Activated CD8-positive, alpha-beta T cell treated with anti-CD3 and anti-CD28 coated beads, Interleukin-2, amount 10 ng/mL, durations not matched to agents 7 days and 5 days (primary cell): Measurements from ENCODE around the gene PRDM2. TPM values are rescaled to one million over a fixed set of nuclear protein-coding genes. Genes with fewer than 3 reads are reported as not detected.

Source experiments
- ATAC-seq: fragments of 150-1000 bp; cut with Tn5 transposase; one replicate; pipeline ENCODE4 v1.10.0; 2021; ENCODE audit warnings: moderate library complexity
- CTCF ChIA-PET: fragments of 350-600 bp; sonication (Branson Sonifier 250); formaldehyde crosslinking; loops from one replicate; lab custom pipeline; 2021; ENCODE audit warnings: antibody characterized with exemption; lab: Charles Lee
- POLR2A ChIA-PET: fragments of 350-600 bp; sonication (Branson Sonifier 250); formaldehyde crosslinking; loops from one replicate; lab custom pipeline; 2021; ENCODE audit warnings: antibody characterized with exemption; lab: Charles Lee
- DNase-seq: peaks from one replicate; pipeline ENCODE4 v3.0.0-alpha.2; 2020
- H3K27ac Mint-ChIP-seq: one replicate; pipeline ENCODE4 v1.8.0; 2021; ENCODE audit warnings: mild to moderate bottlenecking, mixed read lengths
- H3K27me3 Mint-ChIP-seq: one replicate; pipeline ENCODE4 v1.8.0; 2021; ENCODE audit warnings: low read depth, mixed read lengths
- H3K36me3 Mint-ChIP-seq: one replicate; pipeline ENCODE4 v1.8.0; 2021; ENCODE audit warnings: low read depth, mixed read lengths
- H3K4me1 Mint-ChIP-seq: one replicate; pipeline ENCODE4 v1.8.0; 2021; ENCODE audit warnings: low read depth, mixed read lengths
- H3K4me3 Mint-ChIP-seq: one replicate; pipeline ENCODE4 v1.8.0; 2021; ENCODE audit warnings: mild to moderate bottlenecking, mixed read lengths
- H3K9me3 Mint-ChIP-seq: one replicate; pipeline ENCODE4 v1.8.0; 2022; ENCODE audit warnings: mixed read lengths; ENCODE audit not compliant: insufficient read depth
- total RNA-seq, 2 experiments: library from RNA; stranded (reverse); gene quantifications; one replicate each; pipeline ENCODE4 v1.2.3, GENCODE V29; 2021

Gene PRDM2
- total RNA-seq, 2 experiments from 2014 or later = 49.3 to 50.4 TPM

DNA sequence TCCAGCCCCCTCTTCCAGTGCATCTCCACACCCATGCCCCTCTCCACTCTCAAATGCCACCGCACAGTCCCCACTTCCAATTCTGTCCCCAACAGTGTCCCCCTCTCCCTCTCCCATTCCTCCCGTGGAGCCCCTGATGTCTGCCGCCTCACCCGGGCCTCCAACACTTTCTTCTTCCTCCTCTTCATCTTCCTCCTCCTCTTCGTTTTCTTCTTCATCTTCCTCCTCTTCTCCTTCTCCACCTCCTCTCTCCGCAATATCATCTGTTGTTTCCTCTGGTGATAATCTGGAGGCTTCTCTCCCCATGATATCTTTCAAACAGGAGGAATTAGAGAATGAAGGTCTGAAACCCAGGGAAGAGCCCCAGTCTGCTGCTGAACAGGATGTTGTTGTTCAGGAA is 80.8 kb downstream of the PRDM2 start:
- Mint-ChIP-seq H3K4me3 (no peak overlapping the region), H3K27me3 (no peaks in the 10 kb centered on the region), H3K9me3 (no peaks in the 10 kb centered on the region), H3K4me1 (peaks cover 3% of the 10 kb centered on the region), H3K27ac (peak overlapping the region; percentile 7), H3K36me3 (peaks cover 68% of the 10 kb centered on the region)
- CTCF ChIA-PET = no interaction called here
- ATAC-seq (no peak), DNase-seq (no peak)
- POLR2A ChIA-PET = no interaction called here

DNA sequence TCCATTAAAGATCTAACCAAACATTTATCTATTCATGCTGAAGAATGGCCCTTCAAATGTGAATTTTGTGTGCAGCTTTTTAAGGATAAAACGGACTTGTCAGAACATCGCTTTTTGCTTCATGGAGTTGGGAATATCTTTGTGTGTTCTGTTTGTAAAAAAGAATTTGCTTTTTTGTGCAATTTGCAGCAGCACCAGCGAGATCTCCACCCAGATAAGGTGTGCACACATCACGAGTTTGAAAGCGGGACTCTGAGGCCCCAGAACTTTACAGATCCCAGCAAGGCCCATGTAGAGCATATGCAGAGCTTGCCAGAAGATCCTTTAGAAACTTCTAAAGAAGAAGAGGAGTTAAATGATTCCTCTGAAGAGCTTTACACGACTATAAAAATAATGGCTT is 81.2 kb downstream of the PRDM2 start:
- Mint-ChIP-seq H3K9me3 (no peaks in the 10 kb centered on the region), H3K27me3 (no peaks in the 10 kb centered on the region), H3K4me3 (no peak overlapping the region), H3K27ac (peak overlapping the region; percentile 7), H3K36me3 (peaks cover 70% of the 10 kb centered on the region), H3K4me1 (peaks cover 3% of the 10 kb centered on the region)
- ATAC-seq (no peak), DNase-seq (no peak)
- ChIA-PET POLR2A (no interaction called here), CTCF (interaction anchor here (1.0 kb wide), 1 partner anchor 21 kb away, joined by 3 read pairs; no protein-coding TSS in a partner anchor)

DNA sequence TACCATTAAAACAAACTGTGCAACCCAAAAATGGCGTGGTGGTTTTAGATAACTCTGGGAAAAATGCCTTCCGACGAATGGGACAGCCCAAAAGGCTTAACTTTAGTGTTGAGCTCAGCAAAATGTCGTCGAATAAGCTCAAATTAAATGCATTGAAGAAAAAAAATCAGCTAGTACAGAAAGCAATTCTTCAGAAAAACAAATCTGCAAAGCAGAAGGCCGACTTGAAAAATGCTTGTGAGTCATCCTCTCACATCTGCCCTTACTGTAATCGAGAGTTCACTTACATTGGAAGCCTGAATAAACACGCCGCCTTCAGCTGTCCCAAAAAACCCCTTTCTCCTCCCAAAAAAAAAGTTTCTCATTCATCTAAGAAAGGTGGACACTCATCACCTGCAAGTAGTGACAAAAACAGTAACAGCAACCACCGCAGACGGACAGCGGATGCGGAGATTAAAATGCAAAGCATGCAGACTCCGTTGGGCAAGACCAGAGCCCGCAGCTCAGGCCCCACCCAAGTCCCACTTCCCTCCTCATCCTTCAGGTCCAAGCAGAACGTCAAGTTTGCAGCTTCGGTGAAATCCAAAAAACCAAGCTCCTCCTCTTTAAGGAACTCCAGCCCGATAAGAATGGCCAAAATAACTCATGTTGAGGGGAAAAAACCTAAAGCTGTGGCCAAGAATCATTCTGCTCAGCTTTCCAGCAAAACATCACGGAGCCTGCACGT is 82.1 kb downstream of the PRDM2 start:
- Mint-ChIP-seq H3K27me3 (no peaks in the 10 kb centered on the region), H3K4me3 (no peak overlapping the region), H3K36me3 (peaks cover 75% of the 10 kb centered on the region), H3K4me1 (peaks cover 4% of the 10 kb centered on the region), H3K27ac (no peak overlapping the region), H3K9me3 (no peaks in the 10 kb centered on the region)
- ChIA-PET CTCF (interaction anchor here (1.0 to 1.4 kb wide), 3 partner anchors 21 to 56 kb away, joined by 3 read pairs; no protein-coding TSS in a partner anchor), POLR2A (interaction anchor here (0.7 kb wide), 1 partner anchor 49 kb away, joined by 3 read pairs; no protein-coding TSS in a partner anchor)
- DNase-seq (no peak), ATAC-seq (no peak)

DNA sequence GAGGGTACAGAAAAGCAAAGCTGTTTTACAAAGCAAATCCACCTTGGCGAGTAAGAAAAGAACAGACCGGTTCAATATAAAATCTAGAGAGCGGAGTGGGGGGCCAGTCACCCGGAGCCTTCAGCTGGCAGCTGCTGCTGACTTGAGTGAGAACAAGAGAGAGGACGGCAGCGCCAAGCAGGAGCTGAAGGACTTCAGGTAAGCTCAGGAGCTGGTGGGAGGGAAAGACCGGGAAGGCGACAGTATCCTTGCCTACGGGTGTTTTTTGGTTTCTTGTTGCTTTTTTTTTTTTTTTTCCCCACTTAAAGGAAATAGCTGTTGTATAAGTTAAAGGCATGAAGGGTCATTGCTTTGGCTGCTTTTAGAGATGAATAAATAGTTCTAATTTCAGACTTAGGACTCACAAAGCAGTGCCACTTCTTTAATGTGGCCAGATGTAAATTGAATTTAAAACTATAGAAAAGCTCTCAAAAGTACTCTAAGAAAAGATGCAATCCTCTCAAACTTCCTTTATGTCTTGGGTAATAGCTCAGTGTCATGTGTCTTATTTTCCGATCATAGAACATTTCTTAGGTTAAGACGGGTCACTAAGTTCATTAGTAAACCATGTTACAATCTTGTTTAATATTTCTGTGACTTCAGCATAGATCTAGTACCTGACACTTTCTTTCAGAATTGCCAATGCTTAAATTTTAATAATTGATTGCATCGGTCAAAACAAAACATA is 82.8 kb downstream of the PRDM2 start:
- ATAC-seq (no peak), DNase-seq (no peak)
- Mint-ChIP-seq H3K4me3 (no peak overlapping the region), H3K27ac (no peak overlapping the region), H3K27me3 (no peaks in the 10 kb centered on the region), H3K9me3 (no peaks in the 10 kb centered on the region), H3K4me1 (peaks cover 4% of the 10 kb centered on the region), H3K36me3 (peaks cover 77% of the 10 kb centered on the region)
- ChIA-PET POLR2A (interaction anchor here (0.7 to 1.1 kb wide), 2 partner anchors 10 to 49 kb away, joined by 3 read pairs; no protein-coding TSS in a partner anchor), CTCF (interaction anchor here (1.1 to 1.4 kb wide), 2 partner anchors 27 to 57 kb away, joined by 3 read pairs; no protein-coding TSS in a partner anchor)

DNA sequence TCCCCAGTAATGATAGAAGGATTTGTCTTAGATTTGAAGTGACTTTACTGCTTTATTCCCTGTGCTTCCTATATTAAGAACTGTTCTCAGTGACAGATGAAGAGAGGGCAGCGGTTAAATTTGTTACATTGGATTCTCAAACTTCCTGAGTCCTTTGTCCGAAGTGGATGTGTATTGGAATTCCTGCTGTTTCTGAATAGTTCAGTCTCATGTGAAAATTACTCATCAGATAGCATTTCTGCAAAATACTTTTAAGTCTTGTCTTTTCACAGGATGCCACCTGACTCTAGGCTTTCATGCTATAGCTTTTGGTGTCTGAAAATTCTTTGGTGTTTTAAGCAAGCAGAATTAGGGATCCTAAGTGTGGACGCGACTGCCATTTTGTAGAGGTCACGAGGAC is 83.6 kb downstream of the PRDM2 start:
- ChIA-PET CTCF (interaction anchor here (1.1 to 1.4 kb wide), 2 partner anchors 27 to 57 kb away, joined by 3 read pairs; no protein-coding TSS in a partner anchor), POLR2A (interaction anchor here (1.1 kb wide), 1 partner anchor 9 kb away, joined by 3 read pairs; no protein-coding TSS in a partner anchor)
- Mint-ChIP-seq H3K4me3 (no peak overlapping the region), H3K27ac (no peak overlapping the region), H3K27me3 (no peaks in the 10 kb centered on the region), H3K4me1 (peaks cover 4% of the 10 kb centered on the region), H3K36me3 (peaks cover 76% of the 10 kb centered on the region), H3K9me3 (no peaks in the 10 kb centered on the region)
- no peak for DNase-seq
- no peak for ATAC-seq

DNA sequence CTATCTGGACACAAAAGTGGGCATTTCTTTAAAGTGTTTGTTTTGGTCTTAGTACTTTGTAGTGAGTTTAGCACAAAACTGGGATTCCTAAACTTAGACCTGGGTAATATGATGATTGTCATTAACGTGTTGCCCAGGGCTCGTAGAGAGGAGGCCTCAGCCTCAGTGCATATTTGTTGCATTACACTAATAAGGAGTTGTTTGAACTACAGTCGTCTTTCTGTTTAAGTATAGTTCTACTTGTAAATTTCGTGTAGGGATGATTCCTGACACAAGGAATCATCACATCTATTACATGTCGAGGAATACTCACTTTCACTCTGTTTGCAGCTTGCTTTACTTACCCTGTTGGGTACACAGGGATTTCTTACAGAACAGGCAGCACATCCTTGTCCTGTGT is 85.0 kb downstream of the PRDM2 start:
- POLR2A ChIA-PET = interaction anchor here (0.7 kb wide), 1 partner anchor 176 kb away, joined by 3 read pairs; no protein-coding TSS in a partner anchor
- CTCF ChIA-PET = interaction anchor here (1.0 kb wide), 1 partner anchor 119 kb away, joined by 3 read pairs; no protein-coding TSS in a partner anchor
- ATAC-seq (no peak), DNase-seq (no peak)
- Mint-ChIP-seq H3K9me3 (no peaks in the 10 kb centered on the region), H3K4me1 (peaks cover 11% of the 10 kb centered on the region), H3K36me3 (peaks cover 69% of the 10 kb centered on the region), H3K27me3 (no peaks in the 10 kb centered on the region), H3K4me3 (no peak overlapping the region), H3K27ac (no peak overlapping the region)

DNA sequence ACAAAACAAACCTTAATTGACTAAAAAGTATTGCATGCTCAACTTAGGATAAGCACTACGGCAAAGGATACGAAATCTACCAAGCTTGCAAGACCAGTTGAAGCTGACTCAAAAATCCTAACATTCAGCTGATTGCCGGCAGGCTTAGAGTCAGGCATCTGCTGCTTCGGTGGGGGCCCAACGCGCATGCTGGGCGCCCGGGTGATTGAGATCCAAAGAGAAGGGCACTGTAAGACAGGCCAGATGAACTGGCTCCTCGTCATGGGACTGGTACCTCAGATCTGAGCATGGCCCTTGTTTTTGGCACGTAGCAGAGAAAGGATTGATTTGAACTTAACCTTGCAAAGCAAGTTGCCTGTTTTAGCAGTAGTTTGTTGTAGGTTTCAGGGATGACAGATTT is 86.6 kb downstream of the PRDM2 start:
- Mint-ChIP-seq H3K9me3 (no peaks in the 10 kb centered on the region), H3K27ac (no peak overlapping the region), H3K27me3 (no peaks in the 10 kb centered on the region), H3K36me3 (peaks cover 59% of the 10 kb centered on the region), H3K4me3 (no peak overlapping the region), H3K4me1 (peaks cover 20% of the 10 kb centered on the region)
- DNase-seq (no peak), ATAC-seq (no peak)
- ChIA-PET POLR2A (no interaction called here), CTCF (interaction anchor here (0.6 kb wide), 1 partner anchor 46 kb away, joined by 3 read pairs; no protein-coding TSS in a partner anchor)

DNA sequence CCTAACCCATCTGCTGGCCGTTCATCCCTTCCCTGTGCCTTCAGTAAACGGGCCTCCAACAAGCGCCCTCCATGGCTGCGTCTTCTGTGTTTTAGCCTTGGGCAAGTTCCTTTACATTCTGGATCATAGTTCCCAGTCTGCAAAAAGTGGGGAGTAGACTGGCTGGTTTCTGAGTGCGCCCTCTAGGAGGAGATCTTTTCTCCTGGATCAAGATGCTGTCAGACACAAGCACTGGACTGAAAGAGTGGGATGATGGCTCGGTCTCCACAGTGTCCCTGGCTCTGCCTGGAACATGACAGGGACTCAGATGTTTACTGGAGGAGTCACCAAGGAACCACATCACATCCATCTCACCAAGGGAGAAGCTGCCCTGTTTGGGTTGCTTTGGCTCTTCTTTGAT is 88.8 kb downstream of the PRDM2 start:
- H3K4me1 Mint-ChIP-seq = peaks cover 20% of the 10 kb centered on the region
- peaks cover 47% of the 10 kb centered on the region for H3K36me3 Mint-ChIP-seq
- H3K27ac Mint-ChIP-seq = no peak overlapping the region
- DNase-seq (no peak), ATAC-seq (no peak)
- H3K4me3 Mint-ChIP-seq = no peak overlapping the region
- no peaks in the 10 kb centered on the region for H3K9me3 Mint-ChIP-seq
- CTCF ChIA-PET = no interaction called here
- POLR2A ChIA-PET = no interaction called here
- H3K27me3 Mint-ChIP-seq = no peaks in the 10 kb centered on the region

DNA sequence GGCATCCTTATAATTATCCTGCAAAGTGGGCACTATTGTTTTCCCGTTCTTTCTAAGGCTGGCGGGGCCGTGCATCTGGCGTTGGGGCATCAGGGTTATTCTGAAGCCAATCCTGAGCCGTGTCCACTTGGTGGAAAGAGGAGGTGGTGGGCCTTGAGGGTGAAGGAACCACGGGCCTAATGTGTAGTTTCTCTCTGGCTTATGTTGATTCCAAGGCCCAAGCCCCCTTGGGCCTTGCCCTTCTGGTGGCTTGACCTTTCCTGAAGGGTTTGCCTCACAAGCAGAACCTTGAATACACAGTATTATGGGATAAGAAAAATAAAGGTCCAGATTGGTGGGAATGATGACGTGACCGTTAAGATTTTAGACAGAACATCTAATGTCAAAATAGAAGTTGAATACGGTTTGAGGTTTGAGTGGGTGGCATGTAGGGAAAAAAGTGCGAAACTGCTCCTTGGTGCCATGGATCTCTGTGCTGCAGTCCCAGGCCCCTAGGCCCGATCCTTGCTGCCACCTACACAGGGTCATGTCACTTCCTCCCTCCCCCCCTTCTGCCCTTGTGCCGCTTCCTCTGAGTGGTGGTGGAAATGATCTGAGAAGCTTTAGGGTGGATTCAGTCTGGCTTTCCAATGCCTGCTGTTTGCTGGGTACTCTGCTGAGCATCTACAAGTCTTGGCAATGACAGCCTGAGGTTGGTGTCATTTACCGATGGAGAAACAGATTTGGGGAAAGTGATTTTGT is 90.5 kb downstream of the PRDM2 start:
- H3K27me3 Mint-ChIP-seq = no peaks in the 10 kb centered on the region
- ChIA-PET POLR2A (no interaction called here), CTCF (interaction anchor here (1.1 kb wide), 1 partner anchor 38 kb away, joined by 4 read pairs; no protein-coding TSS in a partner anchor)
- H3K4me1 Mint-ChIP-seq = peaks cover 17% of the 10 kb centered on the region
- H3K36me3 Mint-ChIP-seq = peaks cover 42% of the 10 kb centered on the region
- no peaks in the 10 kb centered on the region for H3K9me3 Mint-ChIP-seq
- H3K4me3 Mint-ChIP-seq = no peak overlapping the region
- no peak for DNase-seq
- no peak overlapping the region for H3K27ac Mint-ChIP-seq
- peak; percentile 27 for ATAC-seq

DNA sequence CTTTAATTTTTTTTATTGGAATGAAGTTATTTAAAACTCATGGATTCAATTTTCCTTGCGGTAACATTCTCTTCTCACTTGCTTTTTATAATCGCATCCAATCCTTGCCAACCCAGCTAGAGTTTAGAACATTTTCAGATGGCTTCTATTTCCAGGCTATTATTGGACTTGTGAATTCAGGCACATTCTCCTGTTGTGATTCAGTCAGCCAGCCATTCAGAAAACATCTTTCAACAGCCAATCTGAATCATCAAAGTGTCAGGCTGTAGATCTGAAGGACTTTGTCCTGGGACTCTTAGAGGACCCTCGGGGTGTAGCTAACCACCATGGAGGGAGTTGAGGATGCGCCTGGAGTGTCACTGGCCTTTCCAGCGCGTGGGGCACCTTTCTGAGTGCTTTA is 92.4 kb downstream of the PRDM2 start:
- no peak for DNase-seq
- H3K4me1 Mint-ChIP-seq = peaks cover 26% of the 10 kb centered on the region
- H3K36me3 Mint-ChIP-seq = peaks cover 43% of the 10 kb centered on the region
- POLR2A ChIA-PET = interaction anchor here (0.7 kb wide), 1 partner anchor 9 kb away, joined by 3 read pairs; no protein-coding TSS in a partner anchor
- ATAC-seq = no peak
- CTCF ChIA-PET = interaction anchor here (1.4 kb wide), 1 partner anchor 22 kb away, joined by 3 read pairs; no protein-coding TSS in a partner anchor
- no peak overlapping the region for H3K4me3 Mint-ChIP-seq
- no peak overlapping the region for H3K27ac Mint-ChIP-seq
- H3K9me3 Mint-ChIP-seq = no peaks in the 10 kb centered on the region
- no peaks in the 10 kb centered on the region for H3K27me3 Mint-ChIP-seq

DNA sequence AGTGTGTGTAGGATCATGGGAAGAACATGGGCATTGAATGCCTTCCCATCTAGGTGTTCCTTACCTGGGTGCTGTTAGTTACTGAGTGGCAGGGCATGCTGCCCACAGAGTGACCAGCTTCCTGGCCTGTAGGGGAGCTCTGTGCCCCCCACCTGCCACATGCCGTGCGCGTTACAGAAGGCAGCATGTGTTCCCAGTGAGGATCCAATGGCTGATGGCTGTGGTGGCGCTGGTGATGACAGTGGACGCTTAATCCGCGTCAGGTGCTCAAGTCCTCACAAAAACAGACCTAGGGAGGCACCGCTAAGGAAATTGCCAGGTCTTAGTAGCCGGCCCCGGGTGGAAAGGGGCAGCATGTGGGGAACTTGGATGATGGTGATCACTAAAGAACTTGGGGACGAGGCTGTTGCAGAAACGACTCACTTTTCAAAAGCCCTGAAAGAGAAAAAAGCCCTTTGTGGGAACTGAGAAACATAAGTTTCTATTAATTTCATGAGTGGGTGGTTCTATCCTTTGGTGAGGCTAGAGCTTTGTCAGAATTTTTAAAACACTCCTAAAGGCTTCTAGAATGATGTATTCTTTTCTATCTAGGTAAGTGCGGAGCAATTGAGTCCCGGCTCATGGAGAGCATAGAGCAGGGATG is 93.2 kb downstream of the PRDM2 start:
- Mint-ChIP-seq H3K36me3 (peaks cover 37% of the 10 kb centered on the region), H3K27me3 (no peaks in the 10 kb centered on the region), H3K4me3 (no peak overlapping the region), H3K9me3 (no peaks in the 10 kb centered on the region), H3K4me1 (peaks cover 28% of the 10 kb centered on the region), H3K27ac (no peak overlapping the region)
- no peak for ATAC-seq
- no peak for DNase-seq
- ChIA-PET CTCF (no interaction called here), POLR2A (interaction anchor here (0.7 to 1.1 kb wide), 2 partner anchors 10 to 23 kb away, joined by 3 read pairs; no protein-coding TSS in a partner anchor)
